ENCODE data around the gene FILIP1.
A peak's percentile ranks its signal among the peaks of the same experiment; 100 is the strongest.

FILIP1 gene

GRCh38 chr6:75493400-75494064, at the start of gene FILIP1:
Gene FILIP1, minus strand, starts transcription at chr6:75493800. Its CDS starts 78,828 bp downstream, at chr6:75414972.
- no peak within 1 kb of the TSS for H3K27ac Mint-ChIP-seq (ENCODE audit: low read depth)
- peaks cover 14% of the 10 kb centered on the region for H3K4me1 Mint-ChIP-seq
- peaks cover 2% of the 10 kb centered on the region for H3K36me3 Mint-ChIP-seq (ENCODE audit: insufficient read depth)
- no peak for ATAC-seq (replicated peaks; ENCODE audit: extremely low read depth, poor library complexity, severe bottlenecking)
- no peaks in the 10 kb centered on the region for H3K9me3 Mint-ChIP-seq
- DNase-seq (ENCODE audit: low spot score in 2 of 2), result no peak
- no peaks in the 10 kb centered on the region for H3K27me3 Mint-ChIP-seq
- H3K4me3 Mint-ChIP-seq, result no peak within 1 kb of the TSS

GRCh38 chr6:75543311-75543710, 49.7 kb upstream of the FILIP1 start:
- no peak for ATAC-seq (replicated peaks; ENCODE audit: extremely low read depth, poor library complexity, severe bottlenecking)
- H3K4me3 Mint-ChIP-seq, result no peak overlapping the region
- peaks cover 20% of the 10 kb centered on the region for H3K27me3 Mint-ChIP-seq
- DNase-seq (ENCODE audit: low spot score in 2 of 2), result no peak
- no peaks in the 10 kb centered on the region for H3K36me3 Mint-ChIP-seq (ENCODE audit: insufficient read depth)
- no peaks in the 10 kb centered on the region for H3K9me3 Mint-ChIP-seq
- H3K27ac Mint-ChIP-seq (ENCODE audit: low read depth), result no peak overlapping the region
- no peaks in the 10 kb centered on the region for H3K4me1 Mint-ChIP-seq

- H3K4me3 Mint-ChIP-seq, result no peak overlapping the region
- ATAC-seq (replicated peaks; ENCODE audit: extremely low read depth, poor library complexity, severe bottlenecking), result no peak
These were observed 45.5 kb upstream of the FILIP1 start for GRCh38 chr6:75539136-75539535.

GRCh38 chr6:75532521-75532920, 38.9 kb upstream of the FILIP1 start:
- no peaks in the 10 kb centered on the region for H3K4me1 Mint-ChIP-seq
- no peak overlapping the region for H3K27ac Mint-ChIP-seq (ENCODE audit: low read depth)
- peaks cover 34% of the 10 kb centered on the region for H3K27me3 Mint-ChIP-seq
- DNase-seq (ENCODE audit: low spot score in 2 of 2) (no peak), ATAC-seq (replicated peaks; ENCODE audit: extremely low read depth, poor library complexity, severe bottlenecking) (no peak)
- no peak overlapping the region for H3K4me3 Mint-ChIP-seq
- no peaks in the 10 kb centered on the region for H3K9me3 Mint-ChIP-seq
- peaks cover 2% of the 10 kb centered on the region for H3K36me3 Mint-ChIP-seq (ENCODE audit: insufficient read depth)

More at GRCh38 chr6:75539136-75539535, 45.5 kb upstream of the FILIP1 start:
- no peak for DNase-seq (ENCODE audit: low spot score in 2 of 2)
- Mint-ChIP-seq H3K27me3 (peaks cover 39% of the 10 kb centered on the region), H3K4me1 (no peaks in the 10 kb centered on the region), H3K36me3 (ENCODE audit: insufficient read depth) (no peaks in the 10 kb centered on the region), H3K9me3 (no peaks in the 10 kb centered on the region), H3K27ac (ENCODE audit: low read depth) (no peak overlapping the region)

- H3K36me3 Mint-ChIP-seq (ENCODE audit: insufficient read depth), result peaks cover 2% of the 10 kb centered on the region
- H3K4me3 Mint-ChIP-seq, result no peak overlapping the region
- ATAC-seq (replicated peaks; ENCODE audit: extremely low read depth, poor library complexity, severe bottlenecking) (no peak), DNase-seq (ENCODE audit: low spot score in 2 of 2) (no peak)
- no peaks in the 10 kb centered on the region for H3K4me1 Mint-ChIP-seq
- H3K27ac Mint-ChIP-seq (ENCODE audit: low read depth), result no peak overlapping the region
- peaks cover 33% of the 10 kb centered on the region for H3K27me3 Mint-ChIP-seq
- no peaks in the 10 kb centered on the region for H3K9me3 Mint-ChIP-seq
These were observed 37.6 kb upstream of the FILIP1 start for GRCh38 chr6:75531174-75531573.

- Mint-ChIP-seq H3K27ac (ENCODE audit: low read depth) (no peak overlapping the region), H3K27me3 (peaks cover 33% of the 10 kb centered on the region), H3K36me3 (ENCODE audit: insufficient read depth) (peaks cover 2% of the 10 kb centered on the region), H3K4me3 (no peak overlapping the region), H3K4me1 (no peaks in the 10 kb centered on the region), H3K9me3 (no peaks in the 10 kb centered on the region)
- ATAC-seq (replicated peaks; ENCODE audit: extremely low read depth, poor library complexity, severe bottlenecking) (no peak), DNase-seq (ENCODE audit: low spot score in 2 of 2) (no peak)
These were observed 37.1 kb upstream of the FILIP1 start for GRCh38 chr6:75530696-75531095.

- Mint-ChIP-seq H3K4me1 (no peaks in the 10 kb centered on the region), H3K9me3 (no peaks in the 10 kb centered on the region), H3K4me3 (no peak overlapping the region), H3K36me3 (ENCODE audit: insufficient read depth) (peaks cover 2% of the 10 kb centered on the region), H3K27ac (ENCODE audit: low read depth) (no peak overlapping the region), H3K27me3 (peaks cover 23% of the 10 kb centered on the region)
- DNase-seq (ENCODE audit: low spot score in 2 of 2) (no peak), ATAC-seq (replicated peaks; ENCODE audit: extremely low read depth, poor library complexity, severe bottlenecking) (no peak)
These were observed 34.8 kb upstream of the FILIP1 start for GRCh38 chr6:75528423-75528822.

GRCh38 chr6:75526502-75527127, 33.0 kb upstream of the FILIP1 start:
- Mint-ChIP-seq H3K4me3 (no peak overlapping the region), H3K27ac (ENCODE audit: low read depth) (no peak overlapping the region), H3K36me3 (ENCODE audit: insufficient read depth) (peaks cover 2% of the 10 kb centered on the region), H3K9me3 (no peaks in the 10 kb centered on the region), H3K27me3 (peaks cover 11% of the 10 kb centered on the region), H3K4me1 (no peaks in the 10 kb centered on the region)
- ATAC-seq (replicated peaks; ENCODE audit: extremely low read depth, poor library complexity, severe bottlenecking) (peak; percentile 68), DNase-seq (ENCODE audit: low spot score in 2 of 2) (peak; percentile 24 to 62)

GRCh38 chr6:75525682-75526081, 32.1 kb upstream of the FILIP1 start:
- H3K4me1 Mint-ChIP-seq, result no peaks in the 10 kb centered on the region
- H3K36me3 Mint-ChIP-seq (ENCODE audit: insufficient read depth), result no peaks in the 10 kb centered on the region
- peaks cover 3% of the 10 kb centered on the region for H3K27me3 Mint-ChIP-seq
- no peak for ATAC-seq (replicated peaks; ENCODE audit: extremely low read depth, poor library complexity, severe bottlenecking)
- H3K9me3 Mint-ChIP-seq, result no peaks in the 10 kb centered on the region
- DNase-seq (ENCODE audit: low spot score in 2 of 2), result no peak
- H3K27ac Mint-ChIP-seq (ENCODE audit: low read depth), result no peak overlapping the region
- H3K4me3 Mint-ChIP-seq, result no peak overlapping the region

GRCh38 chr6:75524322-75524972, 30.8 kb upstream of the FILIP1 start:
- ATAC-seq (replicated peaks; ENCODE audit: extremely low read depth, poor library complexity, severe bottlenecking) (no peak), DNase-seq (ENCODE audit: low spot score in 2 of 2) (no peak)
- Mint-ChIP-seq H3K36me3 (ENCODE audit: insufficient read depth) (no peaks in the 10 kb centered on the region), H3K27ac (ENCODE audit: low read depth) (no peak overlapping the region), H3K4me1 (no peaks in the 10 kb centered on the region), H3K4me3 (no peak overlapping the region), H3K9me3 (no peaks in the 10 kb centered on the region), H3K27me3 (no peaks in the 10 kb centered on the region)

GRCh38 chr6:75516757-75517156, 23.2 kb upstream of the FILIP1 start:
- H3K4me3 Mint-ChIP-seq, result no peak overlapping the region
- DNase-seq (ENCODE audit: low spot score in 2 of 2), result no peak
- H3K27ac Mint-ChIP-seq (ENCODE audit: low read depth), result no peak overlapping the region
- no peaks in the 10 kb centered on the region for H3K36me3 Mint-ChIP-seq (ENCODE audit: insufficient read depth)
- no peak for ATAC-seq (replicated peaks; ENCODE audit: extremely low read depth, poor library complexity, severe bottlenecking)
- H3K9me3 Mint-ChIP-seq, result no peaks in the 10 kb centered on the region
- H3K4me1 Mint-ChIP-seq, result no peaks in the 10 kb centered on the region
- no peaks in the 10 kb centered on the region for H3K27me3 Mint-ChIP-seq

- Mint-ChIP-seq H3K4me1 (no peaks in the 10 kb centered on the region), H3K27me3 (no peaks in the 10 kb centered on the region), H3K4me3 (no peak overlapping the region), H3K9me3 (no peaks in the 10 kb centered on the region), H3K36me3 (ENCODE audit: insufficient read depth) (no peaks in the 10 kb centered on the region), H3K27ac (ENCODE audit: low read depth) (no peak overlapping the region)
- ATAC-seq (replicated peaks; ENCODE audit: extremely low read depth, poor library complexity, severe bottlenecking), result no peak
- DNase-seq (ENCODE audit: low spot score in 2 of 2), result no peak
These were observed 19.0 kb upstream of the FILIP1 start for GRCh38 chr6:75512591-75512990.

GRCh38 chr6:75505424-75505823, 11.8 kb upstream of the FILIP1 start:
- no peak overlapping the region for H3K27ac Mint-ChIP-seq (ENCODE audit: low read depth)
- ATAC-seq (replicated peaks; ENCODE audit: extremely low read depth, poor library complexity, severe bottlenecking), result no peak

More at GRCh38 chr6:75505424-75505823, 11.8 kb upstream of the FILIP1 start:
- no peaks in the 10 kb centered on the region for H3K36me3 Mint-ChIP-seq (ENCODE audit: insufficient read depth)
- H3K4me3 Mint-ChIP-seq, result no peak overlapping the region
- H3K9me3 Mint-ChIP-seq, result no peaks in the 10 kb centered on the region
- H3K27me3 Mint-ChIP-seq, result no peaks in the 10 kb centered on the region
- DNase-seq (ENCODE audit: low spot score in 2 of 2), result no peak
- no peaks in the 10 kb centered on the region for H3K4me1 Mint-ChIP-seq
